Osteocyte (in vitro differentiated cells): ENCODE data around the gene GPC6. TPM values are rescaled to one million over a fixed set of nuclear protein-coding genes. Genes with fewer than 3 reads are reported as not detected.
"Not testable (repeated sequence)": the region's sequence is repeated elsewhere in the genome, so short reads cannot be mapped to it uniquely, and the experiment has no call there.

ENCODE experiments used
- DNase-seq: peaks from one replicate; pipeline ENCODE4 v3.0.0; 2021; ENCODE audit warnings: mixed read lengths; ENCODE audit not compliant: unreplicated experiment; ENCODE audit errors: extremely low spot score
- H3K27ac Mint-ChIP-seq: one replicate; pipeline ENCODE4 v1.8.0; 2021; ENCODE audit warnings: mild to moderate bottlenecking, mixed read lengths; ENCODE audit not compliant: unreplicated experiment
- H3K27me3 Mint-ChIP-seq: one replicate; pipeline ENCODE4 v1.8.0; 2021; ENCODE audit warnings: mixed read lengths; ENCODE audit not compliant: unreplicated experiment
- H3K36me3 Mint-ChIP-seq: one replicate; pipeline ENCODE4 v1.8.0; 2021; ENCODE audit warnings: mixed read lengths; ENCODE audit not compliant: unreplicated experiment
- H3K4me1 Mint-ChIP-seq: one replicate; pipeline ENCODE4 v1.8.0; 2021; ENCODE audit warnings: mixed read lengths; ENCODE audit not compliant: unreplicated experiment
- H3K4me3 Mint-ChIP-seq: one replicate; pipeline ENCODE4 v1.8.0; 2021; ENCODE audit warnings: mild to moderate bottlenecking, moderate library complexity, mixed read lengths; ENCODE audit not compliant: unreplicated experiment
- H3K9me3 Mint-ChIP-seq: one replicate; pipeline ENCODE4 v1.8.0; 2021; ENCODE audit warnings: mixed read lengths; ENCODE audit not compliant: unreplicated experiment
- CTCF ChIP-seq: fragments of 200-600 bp; sonication (generic); IDR thresholded peaks from 2 replicates; pipeline ENCODE4 v1.5.0; 2021; ENCODE audit warnings: antibody characterized with exemption, mild to moderate bottlenecking, moderate library complexity
- total RNA-seq: library from RNA; stranded (reverse); gene quantifications from 2 replicates; pipeline ENCODE4 v1.2.1, GENCODE V29; 2021

GPC6 gene
- total RNA-seq, 1 donor from 2014 or later: 125 TPM

DNA sequence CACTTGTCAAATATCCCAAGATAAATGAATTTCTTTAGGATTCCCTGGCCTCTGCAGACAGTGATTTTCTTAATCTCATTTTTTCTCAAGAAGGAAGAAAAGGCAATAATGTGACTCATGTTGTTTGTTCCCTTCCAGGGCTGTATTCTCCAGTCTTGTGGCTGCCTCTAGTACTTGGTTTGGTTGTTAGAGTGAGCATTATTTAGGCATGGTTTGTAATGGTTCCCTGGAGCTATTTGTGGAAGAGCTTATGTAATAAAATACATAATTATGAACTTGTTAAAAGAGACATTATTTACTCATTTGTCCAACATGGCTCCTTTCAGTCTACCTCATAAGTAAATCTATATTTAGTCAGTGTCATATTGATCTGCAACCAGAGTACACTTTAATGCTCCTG is 982.5 kb downstream of the GPC6 start:
- DNase-seq: no peak
- H3K27me3 Mint-ChIP-seq: no peaks in the 10 kb centered on the region
- H3K4me3 Mint-ChIP-seq: no peak overlapping the region
- H3K27ac Mint-ChIP-seq: no peak overlapping the region
- TF ChIP-seq CTCF: no peak
- peaks cover 7% of the 10 kb centered on the region for H3K4me1 Mint-ChIP-seq
- no peaks in the 10 kb centered on the region for H3K9me3 Mint-ChIP-seq
- H3K36me3 Mint-ChIP-seq: peaks cover 1% of the 10 kb centered on the region

DNA sequence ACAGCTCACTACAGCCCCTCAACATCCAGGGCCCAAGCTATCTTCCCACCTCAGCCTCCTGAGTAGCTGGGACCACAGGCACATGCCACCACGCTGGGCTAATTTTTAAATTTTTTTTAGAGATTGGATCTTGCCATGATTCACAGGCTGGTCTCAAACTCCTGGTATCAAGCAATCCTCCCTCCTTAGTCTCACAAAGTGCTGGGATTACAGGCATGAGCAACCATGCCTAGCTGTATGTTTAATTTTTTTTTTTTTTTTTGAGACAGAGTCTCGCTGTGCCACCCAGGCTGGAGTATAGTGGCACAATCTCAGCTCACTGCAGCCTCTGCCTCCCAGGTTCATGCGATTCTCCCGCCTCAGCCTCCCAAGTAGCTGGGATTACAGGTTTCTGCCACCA is 983.3 kb downstream of the GPC6 start:
- H3K4me1 Mint-ChIP-seq: peaks cover 11% of the 10 kb centered on the region
- H3K9me3 Mint-ChIP-seq, H3K4me3 Mint-ChIP-seq: not testable (repeated sequence)

DNA sequence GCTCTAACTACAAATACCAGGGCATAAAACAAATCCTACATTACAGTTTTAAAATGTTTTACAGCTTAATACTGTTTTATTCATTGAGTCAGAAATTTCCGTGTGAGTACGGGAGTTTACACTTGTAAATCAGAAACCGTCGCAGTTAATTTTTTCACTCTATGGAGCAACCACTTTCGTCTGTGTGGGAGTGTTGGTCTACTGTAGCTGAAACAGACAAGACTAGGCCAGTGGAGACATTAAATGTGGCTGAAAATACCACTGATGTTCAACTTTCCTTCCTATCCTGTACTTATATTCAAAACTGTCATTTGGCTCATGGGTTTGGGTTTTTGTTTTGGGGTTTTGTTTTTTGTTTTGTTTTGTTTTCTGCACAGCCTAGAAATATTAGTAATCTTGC is 984.2 kb downstream of the GPC6 start:
- Mint-ChIP-seq H3K27me3 (no peaks in the 10 kb centered on the region), H3K4me1 (peaks cover 15% of the 10 kb centered on the region), H3K36me3 (peaks cover 1% of the 10 kb centered on the region), H3K4me3 (no peak overlapping the region), H3K27ac (no peak overlapping the region), H3K9me3 (no peaks in the 10 kb centered on the region)
- no peak for DNase-seq
- no peak for TF ChIP-seq CTCF

More for the DNA sequence above, 983.3 kb downstream of the GPC6 start:
- not testable (repeated sequence) for H3K36me3 Mint-ChIP-seq, H3K27me3 Mint-ChIP-seq, H3K27ac Mint-ChIP-seq, DNase-seq

- Mint-ChIP-seq H3K36me3 (no peaks in the 10 kb centered on the region), H3K4me1 (peaks cover 16% of the 10 kb centered on the region), H3K4me3 (no peak overlapping the region), H3K27me3 (no peaks in the 10 kb centered on the region), H3K27ac (no peak overlapping the region), H3K9me3 (no peaks in the 10 kb centered on the region)
- no peak for DNase-seq
- TF ChIP-seq CTCF: no peak
Observed at GRCh38 chr13:94212196-94212595, 985.6 kb downstream of the GPC6 start.

- H3K9me3 Mint-ChIP-seq: no peaks in the 10 kb centered on the region
- H3K4me3 Mint-ChIP-seq: no peak overlapping the region
- peaks cover 14% of the 10 kb centered on the region for H3K4me1 Mint-ChIP-seq
- no peaks in the 10 kb centered on the region for H3K36me3 Mint-ChIP-seq
- DNase-seq: no peak
- no peak for TF ChIP-seq CTCF
- H3K27ac Mint-ChIP-seq: no peak overlapping the region
- H3K27me3 Mint-ChIP-seq: no peaks in the 10 kb centered on the region
Observed at GRCh38 chr13:94214121-94214520, 987.5 kb downstream of the GPC6 start.

DNA sequence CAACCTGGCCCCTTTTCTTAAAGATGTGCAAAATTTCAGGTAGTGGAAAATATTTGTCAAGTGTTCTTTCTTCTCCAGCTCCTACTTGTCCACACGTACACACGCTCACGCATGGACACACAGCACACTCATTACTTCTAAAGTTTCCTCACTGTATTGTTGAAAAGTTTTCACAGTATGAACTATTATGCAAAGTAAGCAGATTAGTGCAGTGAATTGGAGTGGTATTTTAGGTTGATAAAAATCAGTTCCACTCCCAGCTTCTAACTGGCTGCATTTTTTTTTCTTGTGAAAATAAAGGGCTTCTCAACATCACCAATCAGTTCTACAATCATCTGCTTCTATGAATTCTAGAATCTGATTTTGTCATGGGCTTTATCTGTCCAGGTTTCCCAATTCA is 988.4 kb downstream of the GPC6 start:
- no peak for DNase-seq
- peaks cover 12% of the 10 kb centered on the region for H3K4me1 Mint-ChIP-seq
- no peaks in the 10 kb centered on the region for H3K27me3 Mint-ChIP-seq
- H3K27ac Mint-ChIP-seq: no peak overlapping the region
- H3K9me3 Mint-ChIP-seq: no peaks in the 10 kb centered on the region
- H3K36me3 Mint-ChIP-seq: no peaks in the 10 kb centered on the region
- TF ChIP-seq CTCF: no peak
- no peak overlapping the region for H3K4me3 Mint-ChIP-seq
